Measurements from ENCODE around the gene COL11A1. TPM values are rescaled to one million over a fixed set of nuclear protein-coding genes. Genes with fewer than 3 reads are reported as not detected.

Gene COL11A1
- total RNA-seq, 1 donor from 2014 or later, result 810 TPM

DNA sequence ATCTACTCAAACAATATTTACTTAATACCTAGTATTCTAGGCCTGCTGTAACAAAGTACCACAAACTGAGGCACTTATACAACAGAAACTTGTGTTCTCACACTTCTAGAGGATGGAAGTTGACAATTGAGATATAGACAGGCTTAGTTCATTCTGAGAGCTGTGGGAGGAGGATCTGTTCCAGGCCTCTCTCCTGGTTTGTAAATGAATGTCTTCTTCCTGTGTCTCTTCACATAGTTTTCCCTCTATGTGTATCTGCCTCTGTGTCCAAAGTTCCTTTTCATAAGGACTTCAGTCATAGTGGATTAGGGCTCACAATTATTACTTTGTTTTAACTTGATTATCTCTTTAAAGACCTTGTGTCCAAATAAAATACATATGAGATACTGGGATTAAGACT is 251.1 kb downstream of the COL11A1 start:
- DNase-seq (ENCODE audit: low read depth) (no peak), FAIRE-seq (no peak)
- no peak overlapping the region for H3K9ac ChIP-seq (ENCODE audit: low read length)
- no peak overlapping the region for H2AFZ ChIP-seq (ENCODE audit: low read depth, low read length)
- no peaks in the 10 kb centered on the region for H3K4me1 Mint-ChIP-seq (ENCODE audit: low read depth, unreplicated experiment)
- H3K9me3 ChIP-seq (ENCODE audit: insufficient read depth, low read depth, low read length), result peaks cover 3% of the 10 kb centered on the region
- H3K27me3 Mint-ChIP-seq (ENCODE audit: low read depth, unreplicated experiment), result no peaks in the 10 kb centered on the region
- no peak overlapping the region for H3K27ac ChIP-seq (ENCODE audit: low read depth, low read length)
- H3K9me3 Mint-ChIP-seq (ENCODE audit: unreplicated experiment), result peaks cover 6% of the 10 kb centered on the region
- TF ChIP-seq, protein P1, sequence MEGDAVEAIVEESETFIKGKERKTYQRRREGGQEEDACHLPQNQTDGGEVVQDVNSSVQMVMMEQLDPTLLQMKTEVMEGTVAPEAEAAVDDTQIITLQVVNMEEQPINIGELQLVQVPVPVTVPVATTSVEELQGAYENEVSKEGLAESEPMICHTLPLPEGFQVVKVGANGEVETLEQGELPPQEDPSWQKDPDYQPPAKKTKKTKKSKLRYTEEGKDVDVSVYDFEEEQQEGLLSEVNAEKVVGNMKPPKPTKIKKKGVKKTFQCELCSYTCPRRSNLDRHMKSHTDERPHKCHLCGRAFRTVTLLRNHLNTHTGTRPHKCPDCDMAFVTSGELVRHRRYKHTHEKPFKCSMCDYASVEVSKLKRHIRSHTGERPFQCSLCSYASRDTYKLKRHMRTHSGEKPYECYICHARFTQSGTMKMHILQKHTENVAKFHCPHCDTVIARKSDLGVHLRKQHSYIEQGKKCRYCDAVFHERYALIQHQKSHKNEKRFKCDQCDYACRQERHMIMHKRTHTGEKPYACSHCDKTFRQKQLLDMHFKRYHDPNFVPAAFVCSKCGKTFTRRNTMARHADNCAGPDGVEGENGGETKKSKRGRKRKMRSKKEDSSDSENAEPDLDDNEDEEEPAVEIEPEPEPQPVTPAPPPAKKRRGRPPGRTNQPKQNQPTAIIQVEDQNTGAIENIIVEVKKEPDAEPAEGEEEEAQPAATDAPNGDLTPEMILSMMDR (IDR thresholded peaks at IDR 0.05; ENCODE audit: insufficient read depth, low read depth, low read length), result no peak
- no peak for TF ChIP-seq EZH2 (IDR thresholded peaks at IDR 0.05; ENCODE audit: insufficient read depth, low read length)
- no peak overlapping the region for H3K4me2 ChIP-seq (ENCODE audit: low read length)
- H3K4me3 ChIP-seq (ENCODE audit: insufficient read depth, low read depth, low read length), result no peak overlapping the region
- H4K20me1 ChIP-seq (ENCODE audit: insufficient read depth, low read length), result no peaks in the 10 kb centered on the region
- no peaks in the 10 kb centered on the region for H3K36me3 Mint-ChIP-seq (ENCODE audit: low read depth, unreplicated experiment)
- H3K4me3 Mint-ChIP-seq (ENCODE audit: unreplicated experiment), result no peak overlapping the region
- no peaks in the 10 kb centered on the region for H3K4me1 ChIP-seq (ENCODE audit: insufficient read depth, low read length)
- H3K36me3 ChIP-seq (ENCODE audit: insufficient read depth, low read length), result no peaks in the 10 kb centered on the region
- H3K27ac Mint-ChIP-seq (ENCODE audit: unreplicated experiment), result no peak overlapping the region
- no peaks in the 10 kb centered on the region for H3K27me3 ChIP-seq (ENCODE audit: insufficient read depth, low read length)
- no peaks in the 10 kb centered on the region for H3K79me2 ChIP-seq (ENCODE audit: insufficient read depth, low read length)

DNA sequence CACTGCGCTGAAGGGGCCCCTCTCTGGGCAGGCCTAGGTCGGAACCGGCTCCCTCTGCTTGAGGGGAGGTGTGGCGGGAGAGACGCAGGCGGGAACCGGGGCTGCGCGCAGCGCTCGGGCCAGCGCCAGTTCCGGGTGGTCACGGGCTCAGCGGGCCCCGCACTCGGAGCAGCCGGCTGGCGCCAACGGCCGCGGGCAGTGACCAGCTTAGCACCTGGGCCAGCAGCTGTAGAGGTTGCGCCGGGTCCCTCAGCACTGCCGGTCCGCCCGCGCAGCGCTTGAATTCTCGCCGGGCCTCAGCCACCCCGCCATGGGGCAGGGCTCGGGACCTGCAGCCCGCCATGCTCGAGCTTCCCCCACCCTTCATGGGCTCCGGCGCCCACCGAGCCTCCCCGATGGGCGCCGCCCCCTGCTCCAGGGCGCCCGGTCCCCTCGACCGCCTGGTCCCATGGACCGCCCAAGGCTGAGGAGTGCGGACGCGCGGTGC is 254.6 kb downstream of the COL11A1 start:
- H3K27ac Mint-ChIP-seq (ENCODE audit: unreplicated experiment), result no peak overlapping the region

DNA sequence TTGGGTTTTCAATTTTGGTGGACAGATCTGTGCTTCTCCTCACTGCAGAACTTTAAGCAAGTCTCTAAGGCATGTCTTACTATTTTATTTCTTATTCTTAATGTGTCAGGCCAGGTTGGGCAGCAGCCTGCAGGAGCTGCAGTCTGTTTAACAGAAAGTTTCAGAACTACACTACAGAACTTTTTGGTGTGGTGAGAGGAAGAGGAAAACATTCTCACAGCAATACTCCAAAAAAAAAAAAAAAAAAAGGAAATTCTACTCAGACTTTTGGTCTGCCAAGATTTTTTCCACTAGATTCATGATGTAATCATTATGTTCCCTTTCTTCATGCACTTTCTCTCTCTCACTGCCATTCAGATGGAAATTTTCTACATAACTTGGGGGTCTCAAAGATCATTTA is 255.2 kb downstream of the COL11A1 start:
- H3K9me3 ChIP-seq (ENCODE audit: insufficient read depth, low read depth, low read length), result peaks cover 3% of the 10 kb centered on the region
- DNase-seq (ENCODE audit: low read depth) (no peak), FAIRE-seq (no peak)
- H3K4me2 ChIP-seq (ENCODE audit: low read length), result no peak overlapping the region
- Mint-ChIP-seq H3K4me3 (ENCODE audit: unreplicated experiment) (no peak overlapping the region), H3K9me3 (ENCODE audit: unreplicated experiment) (peaks cover 5% of the 10 kb centered on the region), H3K36me3 (ENCODE audit: low read depth, unreplicated experiment) (no peaks in the 10 kb centered on the region), H3K27ac (ENCODE audit: unreplicated experiment) (no peak overlapping the region), H3K27me3 (ENCODE audit: low read depth, unreplicated experiment) (no peaks in the 10 kb centered on the region), H3K4me1 (ENCODE audit: low read depth, unreplicated experiment) (peaks cover 2% of the 10 kb centered on the region)
- H3K36me3 ChIP-seq (ENCODE audit: insufficient read depth, low read length), result no peaks in the 10 kb centered on the region
- no peak overlapping the region for H3K27ac ChIP-seq (ENCODE audit: low read depth, low read length)
- H3K4me1 ChIP-seq (ENCODE audit: insufficient read depth, low read length), result no peaks in the 10 kb centered on the region
- H3K9ac ChIP-seq (ENCODE audit: low read length), result no peak overlapping the region
- no peak for TF ChIP-seq EZH2 (IDR thresholded peaks at IDR 0.05; ENCODE audit: insufficient read depth, low read length)
- TF ChIP-seq, protein P1 (IDR thresholded peaks at IDR 0.05; ENCODE audit: insufficient read depth, low read depth, low read length), result no peak
- H3K79me2 ChIP-seq (ENCODE audit: insufficient read depth, low read length), result no peaks in the 10 kb centered on the region
- no peak overlapping the region for H3K4me3 ChIP-seq (ENCODE audit: insufficient read depth, low read depth, low read length)
- no peaks in the 10 kb centered on the region for H4K20me1 ChIP-seq (ENCODE audit: insufficient read depth, low read length)
- H3K27me3 ChIP-seq (ENCODE audit: insufficient read depth, low read length), result no peaks in the 10 kb centered on the region
- H2AFZ ChIP-seq (ENCODE audit: low read depth, low read length), result no peak overlapping the region

More for the DNA sequence above, 254.6 kb downstream of the COL11A1 start:
- Mint-ChIP-seq H3K36me3 (ENCODE audit: low read depth, unreplicated experiment) (no peaks in the 10 kb centered on the region), H3K4me1 (ENCODE audit: low read depth, unreplicated experiment) (peaks cover 2% of the 10 kb centered on the region), H3K9me3 (ENCODE audit: unreplicated experiment) (peaks cover 3% of the 10 kb centered on the region), H3K27me3 (ENCODE audit: low read depth, unreplicated experiment) (no peaks in the 10 kb centered on the region), H3K4me3 (ENCODE audit: unreplicated experiment) (no peak overlapping the region)
- Histone ChIP-seq H3K79me2 (ENCODE audit: insufficient read depth, low read length) (no peaks in the 10 kb centered on the region), H3K4me1 (ENCODE audit: insufficient read depth, low read length) (no peaks in the 10 kb centered on the region), H3K4me2 (ENCODE audit: low read length) (no peak overlapping the region), H3K9me3 (ENCODE audit: insufficient read depth, low read depth, low read length) (peaks cover 3% of the 10 kb centered on the region), H2AFZ (ENCODE audit: low read depth, low read length) (no peak overlapping the region), H3K36me3 (ENCODE audit: insufficient read depth, low read length) (no peaks in the 10 kb centered on the region), H3K27ac (ENCODE audit: low read depth, low read length) (no peak overlapping the region), H3K9ac (ENCODE audit: low read length) (no peak overlapping the region), H3K4me3 (ENCODE audit: insufficient read depth, low read depth, low read length) (no peak overlapping the region), H4K20me1 (ENCODE audit: insufficient read depth, low read length) (no peaks in the 10 kb centered on the region), H3K27me3 (ENCODE audit: insufficient read depth, low read length) (no peaks in the 10 kb centered on the region)
- TF ChIP-seq, protein P1 (IDR thresholded peaks at IDR 0.05; ENCODE audit: insufficient read depth, low read depth, low read length), result no peak
- no peak for TF ChIP-seq EZH2 (IDR thresholded peaks at IDR 0.05; ENCODE audit: insufficient read depth, low read length)
- DNase-seq (ENCODE audit: low read depth) (no peak), FAIRE-seq (no peak)

All from astrocyte (in vitro differentiated cells and primary cell).